Endothelial cell (in vitro differentiated cells): Measurements from ENCODE around the gene CRELD2. TPM values are rescaled to one million over a fixed set of nuclear protein-coding genes. Genes with fewer than 3 reads are reported as not detected.

Source experiments
- DNase-seq: peaks from one replicate; pipeline ENCODE4 v3.0.0; 2021; ENCODE audit warnings: low spot score
- H3K27ac Mint-ChIP-seq: one replicate; pipeline ENCODE4 v1.8.0; 2021; ENCODE audit warnings: mixed read lengths, inconsistent platforms; ENCODE audit not compliant: unreplicated experiment
- H3K27me3 Mint-ChIP-seq: one replicate; pipeline ENCODE4 v1.8.0; 2021; ENCODE audit warnings: mild to moderate bottlenecking, moderate library complexity, mixed read lengths, inconsistent platforms; ENCODE audit not compliant: unreplicated experiment
- H3K36me3 Mint-ChIP-seq: one replicate; pipeline ENCODE4 v1.8.0; 2021; ENCODE audit warnings: mild to moderate bottlenecking, low read depth, mixed read lengths, inconsistent platforms; ENCODE audit not compliant: unreplicated experiment
- H3K4me1 Mint-ChIP-seq: one replicate; pipeline ENCODE4 v1.8.0; 2021; ENCODE audit warnings: mild to moderate bottlenecking, mixed read lengths, inconsistent platforms; ENCODE audit not compliant: unreplicated experiment
- H3K4me3 Mint-ChIP-seq: one replicate; pipeline ENCODE4 v1.8.0; 2021; ENCODE audit warnings: mild to moderate bottlenecking, mixed read lengths, inconsistent platforms; ENCODE audit not compliant: unreplicated experiment
- H3K9me3 Mint-ChIP-seq: one replicate; pipeline ENCODE4 v1.8.0; 2021; ENCODE audit warnings: mixed read lengths, inconsistent platforms; ENCODE audit not compliant: unreplicated experiment
- total RNA-seq: library from RNA; stranded (reverse); fragmentation: NEBNext Ultra II Directional; extraction: Animal tissue kit (Norgen Biotek cat#: 25700); gene quantifications from one replicate; pipeline ENCODE4 v1.2.1, GENCODE V29; 2021; ENCODE audit not compliant: unreplicated experiment
- TF ChIP-seq, protein P1 (sequence below): fragments of 200-600 bp; sonication (generic); IDR thresholded peaks from one replicate; pipeline ENCODE4 v1.5.0; 2021; ENCODE audit warnings: antibody characterized with exemption; ENCODE audit not compliant: unreplicated experiment

CRELD2 gene
- total RNA-seq, 1 donor from 2014 or later = 207 TPM

DNA sequence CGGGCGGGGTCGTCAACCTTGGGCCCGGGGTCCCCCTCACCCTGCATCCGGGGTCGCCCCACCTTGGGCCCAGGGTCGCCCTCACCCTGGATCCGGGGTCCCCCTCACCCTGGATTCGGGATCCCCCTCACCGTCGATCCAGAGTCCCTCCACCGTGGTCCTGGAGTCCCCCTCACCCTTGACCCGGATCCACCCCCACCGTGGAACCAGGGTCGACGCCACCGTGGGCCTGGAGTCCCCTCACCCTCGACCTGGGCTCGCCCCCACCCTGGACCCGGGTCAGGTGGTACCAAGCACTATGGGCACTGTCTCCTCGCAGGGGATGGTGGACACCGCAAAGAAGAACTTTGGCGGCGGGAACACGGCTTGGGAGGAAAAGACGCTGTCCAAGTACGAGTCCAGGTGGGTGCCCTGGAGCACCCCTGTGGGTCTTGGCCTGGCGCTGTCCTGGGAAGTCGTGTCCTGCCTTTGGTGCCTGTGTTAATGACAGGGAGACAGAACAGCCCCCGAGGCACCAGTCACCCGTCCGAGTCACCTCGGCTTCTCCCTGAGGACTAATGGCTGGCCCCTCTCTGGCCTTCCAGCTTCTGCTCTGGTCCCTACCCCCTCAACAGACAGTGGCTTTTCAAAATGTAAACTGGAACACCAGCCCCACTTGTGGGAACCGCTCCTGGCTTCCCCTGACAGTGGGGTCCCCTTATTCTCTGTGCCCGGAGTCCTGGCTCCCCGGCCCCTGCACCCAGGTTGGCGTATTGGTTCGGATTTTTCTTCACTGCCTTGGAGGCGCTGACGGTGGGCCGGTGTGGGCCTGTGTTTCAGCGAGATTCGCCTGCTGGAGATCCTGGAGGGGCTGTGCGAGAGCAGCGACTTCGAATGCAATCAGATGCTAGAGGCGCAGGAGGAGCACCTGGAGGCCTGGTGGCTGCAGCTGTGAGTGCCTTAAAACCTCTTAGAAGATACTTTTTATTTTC, 762 bp downstream of the CRELD2 start:
- DNase-seq = no peak
- Mint-ChIP-seq H3K27ac (peak overlapping the region; percentile 68), H3K27me3 (peaks cover 4% of the 10 kb centered on the region), H3K36me3 (peaks cover 13% of the 10 kb centered on the region), H3K9me3 (no peaks in the 10 kb centered on the region), H3K4me3 (peak overlapping the region; percentile 85), H3K4me1 (peaks cover 31% of the 10 kb centered on the region)
- TF ChIP-seq, protein P1, sequence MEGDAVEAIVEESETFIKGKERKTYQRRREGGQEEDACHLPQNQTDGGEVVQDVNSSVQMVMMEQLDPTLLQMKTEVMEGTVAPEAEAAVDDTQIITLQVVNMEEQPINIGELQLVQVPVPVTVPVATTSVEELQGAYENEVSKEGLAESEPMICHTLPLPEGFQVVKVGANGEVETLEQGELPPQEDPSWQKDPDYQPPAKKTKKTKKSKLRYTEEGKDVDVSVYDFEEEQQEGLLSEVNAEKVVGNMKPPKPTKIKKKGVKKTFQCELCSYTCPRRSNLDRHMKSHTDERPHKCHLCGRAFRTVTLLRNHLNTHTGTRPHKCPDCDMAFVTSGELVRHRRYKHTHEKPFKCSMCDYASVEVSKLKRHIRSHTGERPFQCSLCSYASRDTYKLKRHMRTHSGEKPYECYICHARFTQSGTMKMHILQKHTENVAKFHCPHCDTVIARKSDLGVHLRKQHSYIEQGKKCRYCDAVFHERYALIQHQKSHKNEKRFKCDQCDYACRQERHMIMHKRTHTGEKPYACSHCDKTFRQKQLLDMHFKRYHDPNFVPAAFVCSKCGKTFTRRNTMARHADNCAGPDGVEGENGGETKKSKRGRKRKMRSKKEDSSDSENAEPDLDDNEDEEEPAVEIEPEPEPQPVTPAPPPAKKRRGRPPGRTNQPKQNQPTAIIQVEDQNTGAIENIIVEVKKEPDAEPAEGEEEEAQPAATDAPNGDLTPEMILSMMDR = no peak

- H3K36me3 Mint-ChIP-seq = peaks cover 20% of the 10 kb centered on the region
These were observed 2.4 kb downstream of the CRELD2 start for GRCh38 chr22:49920859-49921258.

DNA sequence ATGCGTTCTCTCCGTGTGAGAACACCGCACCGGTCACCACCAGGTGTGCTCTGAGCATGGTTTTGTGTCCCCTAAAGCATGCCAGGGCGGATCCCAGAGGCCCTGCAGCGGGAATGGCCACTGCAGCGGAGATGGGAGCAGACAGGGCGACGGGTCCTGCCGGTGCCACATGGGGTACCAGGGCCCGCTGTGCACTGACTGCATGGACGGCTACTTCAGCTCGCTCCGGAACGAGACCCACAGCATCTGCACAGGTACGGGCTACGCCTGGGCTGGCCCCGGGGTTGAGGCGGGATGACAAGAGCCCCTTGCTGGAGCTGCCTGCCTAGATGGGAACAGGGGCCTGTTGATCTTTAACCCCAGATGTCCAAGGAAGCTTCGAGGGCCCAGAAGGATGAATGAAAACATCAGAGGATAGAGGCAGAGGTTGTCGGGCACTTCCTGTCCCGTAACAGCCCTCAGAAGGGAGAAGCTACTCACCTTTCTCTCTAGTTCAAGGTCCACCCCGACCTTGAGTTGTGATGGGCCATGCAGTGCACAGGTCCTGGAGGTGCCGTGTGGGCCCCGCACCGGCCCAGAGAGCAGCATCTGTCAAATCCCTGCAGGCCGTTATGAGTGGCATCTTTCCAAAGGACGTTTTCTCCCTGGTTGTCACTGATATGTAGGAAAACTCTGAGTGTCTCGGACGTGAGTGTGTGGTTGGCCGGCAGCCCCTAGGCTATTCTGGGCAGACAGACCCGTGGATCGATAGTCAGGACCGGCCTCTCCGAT, 3.3 kb downstream of the CRELD2 start:
- H3K4me1 Mint-ChIP-seq = peaks cover 38% of the 10 kb centered on the region
- no peak for DNase-seq
- TF ChIP-seq, protein P1 = no peak
- H3K27ac Mint-ChIP-seq = no peak overlapping the region
- peaks cover 10% of the 10 kb centered on the region for H3K27me3 Mint-ChIP-seq
- peaks cover 24% of the 10 kb centered on the region for H3K36me3 Mint-ChIP-seq
- no peaks in the 10 kb centered on the region for H3K9me3 Mint-ChIP-seq
- H3K4me3 Mint-ChIP-seq = peak overlapping the region; percentile 68

More at GRCh38 chr22:49920859-49921258, 2.4 kb downstream of the CRELD2 start:
- no peak for DNase-seq
- peak overlapping the region; percentile 85 for H3K4me3 Mint-ChIP-seq
- H3K27ac Mint-ChIP-seq = peak overlapping the region; percentile 48
- H3K9me3 Mint-ChIP-seq = no peaks in the 10 kb centered on the region
- H3K27me3 Mint-ChIP-seq = peaks cover 10% of the 10 kb centered on the region
- TF ChIP-seq, protein P1 = no peak
- H3K4me1 Mint-ChIP-seq = peaks cover 38% of the 10 kb centered on the region

- H3K36me3 Mint-ChIP-seq = peaks cover 28% of the 10 kb centered on the region
- TF ChIP-seq, protein P1 = no peak
- no peak for DNase-seq
- peaks cover 38% of the 10 kb centered on the region for H3K4me1 Mint-ChIP-seq
- peak overlapping the region; percentile 64 for H3K27ac Mint-ChIP-seq
- H3K4me3 Mint-ChIP-seq = no peak overlapping the region
- no peaks in the 10 kb centered on the region for H3K9me3 Mint-ChIP-seq
- H3K27me3 Mint-ChIP-seq = peaks cover 10% of the 10 kb centered on the region
These were observed 4.0 kb downstream of the CRELD2 start for GRCh38 chr22:49922484-49922883.
